Stimulated activated memory B cell treated with anti-CD40 and anti-IgM and Interleukin-4, amounts not matched to agents 10 μg/mL and 1 μg/mL and 100 μg/mL, for 72 hours (primary cell): ENCODE measurements around the gene LRP2.

Experiments
- ATAC-seq: fragments of 150-1000 bp; cut with Tn5 transposase; 2 replicates; pipeline ENCODE4 v1.10.0; 2021
- H3K27ac Mint-ChIP-seq: one replicate; pipeline ENCODE4 v1.8.0; 2022; ENCODE audit warnings: mild to moderate bottlenecking, mixed read lengths
- H3K27me3 Mint-ChIP-seq: one replicate; pipeline ENCODE4 v1.8.0; 2022; ENCODE audit warnings: mixed read lengths
- H3K36me3 Mint-ChIP-seq: one replicate; pipeline ENCODE4 v1.8.0; 2022; ENCODE audit warnings: mixed read lengths
- H3K4me1 Mint-ChIP-seq: one replicate; pipeline ENCODE4 v1.8.0; 2022; ENCODE audit warnings: mixed read lengths
- H3K4me3 Mint-ChIP-seq: one replicate; pipeline ENCODE4 v1.8.0; 2022; ENCODE audit warnings: mild to moderate bottlenecking, moderate library complexity, mixed read lengths
- H3K9me3 Mint-ChIP-seq: one replicate; pipeline ENCODE4 v1.8.0; 2022; ENCODE audit warnings: mixed read lengths

Gene LRP2

GRCh38 chr2:169104848-169105247 lies 257.5 kb downstream of the LRP2 start:
- H3K4me3 Mint-ChIP-seq = no peak overlapping the region
- H3K27me3 Mint-ChIP-seq = peaks cover 8% of the 10 kb centered on the region
- peaks cover 16% of the 10 kb centered on the region for H3K4me1 Mint-ChIP-seq
- no peaks in the 10 kb centered on the region for H3K36me3 Mint-ChIP-seq
- no peaks in the 10 kb centered on the region for H3K9me3 Mint-ChIP-seq
- H3K27ac Mint-ChIP-seq = no peak overlapping the region
- ATAC-seq = no peak

DNA sequence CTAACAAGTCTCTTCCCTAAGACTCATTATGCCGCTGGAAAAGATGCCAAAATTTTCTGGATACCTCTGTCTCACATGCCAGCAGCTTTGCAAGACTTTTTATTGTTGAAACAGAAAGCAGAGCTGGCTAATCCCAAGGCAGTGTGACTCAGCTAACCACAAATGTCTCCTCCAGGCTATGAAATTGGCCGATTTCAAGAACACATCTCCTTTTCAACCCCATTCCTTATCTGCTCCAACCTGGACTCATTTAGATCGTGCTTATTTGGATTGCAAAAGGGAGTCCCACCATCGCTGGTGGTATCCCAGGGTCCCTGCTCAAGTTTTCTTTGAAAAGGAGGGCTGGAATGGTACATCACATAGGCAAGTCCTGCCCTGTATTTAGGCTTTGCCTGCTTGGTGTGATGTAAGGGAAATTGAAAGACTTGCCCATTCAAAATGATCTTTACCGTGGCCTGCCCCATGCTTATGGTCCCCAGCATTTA lies 266.7 kb downstream of the LRP2 start:
- no peak overlapping the region for H3K4me3 Mint-ChIP-seq
- no peaks in the 10 kb centered on the region for H3K27me3 Mint-ChIP-seq
- peaks cover 5% of the 10 kb centered on the region for H3K4me1 Mint-ChIP-seq
- no peak for ATAC-seq
- H3K27ac Mint-ChIP-seq = no peak overlapping the region
- H3K9me3 Mint-ChIP-seq = peaks cover 3% of the 10 kb centered on the region
- H3K36me3 Mint-ChIP-seq = no peaks in the 10 kb centered on the region

- no peaks in the 10 kb centered on the region for H3K27me3 Mint-ChIP-seq
- H3K4me3 Mint-ChIP-seq = no peak overlapping the region
- no peak overlapping the region for H3K27ac Mint-ChIP-seq
- H3K9me3 Mint-ChIP-seq = peaks cover 3% of the 10 kb centered on the region
- no peaks in the 10 kb centered on the region for H3K4me1 Mint-ChIP-seq
- ATAC-seq = no peak
- H3K36me3 Mint-ChIP-seq = no peaks in the 10 kb centered on the region
These were observed 267.7 kb downstream of the LRP2 start for GRCh38 chr2:169094676-169095075.

GRCh38 chr2:169093535-169093934 lies 268.8 kb downstream of the LRP2 start:
- H3K4me3 Mint-ChIP-seq = no peak overlapping the region
- no peaks in the 10 kb centered on the region for H3K4me1 Mint-ChIP-seq
- peaks cover under 1% of the 10 kb centered on the region for H3K9me3 Mint-ChIP-seq
- H3K36me3 Mint-ChIP-seq = no peaks in the 10 kb centered on the region
- no peak overlapping the region for H3K27ac Mint-ChIP-seq
- ATAC-seq = no peak
- no peaks in the 10 kb centered on the region for H3K27me3 Mint-ChIP-seq

DNA sequence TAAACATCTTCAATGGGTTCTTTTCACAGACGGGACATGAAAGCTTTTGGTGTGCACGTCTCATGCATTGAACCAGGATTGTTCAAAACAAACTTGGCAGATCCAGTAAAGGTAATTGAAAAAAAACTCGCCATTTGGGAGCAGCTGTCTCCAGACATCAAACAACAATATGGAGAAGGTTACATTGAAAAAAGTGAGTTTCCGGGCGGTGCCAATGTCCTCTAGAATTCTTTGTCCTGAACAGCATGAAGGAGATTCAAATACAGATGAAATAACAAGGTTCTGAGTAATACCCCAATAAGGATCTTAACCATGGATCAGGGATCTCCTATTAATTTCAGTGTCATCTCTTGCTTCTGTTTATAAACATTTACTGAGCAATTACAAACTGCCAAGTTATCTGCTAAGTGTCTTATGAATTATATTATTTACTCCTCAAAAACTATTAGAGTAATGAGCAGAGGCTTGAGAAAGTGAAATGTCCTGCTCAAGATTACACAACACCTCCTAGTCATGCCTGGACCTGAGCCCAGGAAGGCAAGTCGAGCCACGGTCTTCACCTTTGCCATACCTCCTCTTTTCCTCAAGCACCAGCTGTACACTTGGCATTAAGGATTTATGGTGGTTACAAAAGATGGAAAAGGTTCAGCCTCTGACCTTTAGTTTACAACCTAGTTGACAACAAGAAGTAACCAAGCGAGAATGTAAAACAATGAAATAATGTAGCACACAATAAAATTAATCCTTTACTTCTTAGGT lies 270.4 kb downstream of the LRP2 start:
- ATAC-seq = no peak
- H3K36me3 Mint-ChIP-seq = no peaks in the 10 kb centered on the region
- H3K27ac Mint-ChIP-seq = no peak overlapping the region
- no peak overlapping the region for H3K4me3 Mint-ChIP-seq
- H3K4me1 Mint-ChIP-seq = no peaks in the 10 kb centered on the region
- no peaks in the 10 kb centered on the region for H3K27me3 Mint-ChIP-seq
- no peaks in the 10 kb centered on the region for H3K9me3 Mint-ChIP-seq

DNA sequence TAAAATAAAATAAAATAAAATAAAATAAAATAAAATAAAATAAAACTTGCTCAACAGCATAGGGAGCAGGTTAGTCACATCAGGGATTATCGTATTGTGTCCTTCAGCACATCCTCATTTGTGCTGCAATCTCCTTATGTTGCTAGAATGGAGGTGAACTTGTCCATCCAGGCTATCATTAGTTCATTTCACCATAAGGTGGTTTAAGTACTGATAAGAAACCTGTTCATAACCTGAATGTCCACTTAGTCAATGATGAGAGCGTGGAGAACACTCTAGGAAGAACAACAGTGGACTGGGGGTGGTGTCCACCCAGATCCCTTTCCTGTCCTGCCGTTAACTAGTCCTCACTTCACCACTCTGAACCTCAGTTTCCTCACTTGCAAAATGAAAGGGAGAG lies 271.1 kb downstream of the LRP2 start:
- Mint-ChIP-seq H3K4me3 (no peak overlapping the region), H3K4me1 (no peaks in the 10 kb centered on the region), H3K36me3 (no peaks in the 10 kb centered on the region), H3K27ac (no peak overlapping the region), H3K9me3 (no peaks in the 10 kb centered on the region), H3K27me3 (no peaks in the 10 kb centered on the region)
- ATAC-seq = no peak

DNA sequence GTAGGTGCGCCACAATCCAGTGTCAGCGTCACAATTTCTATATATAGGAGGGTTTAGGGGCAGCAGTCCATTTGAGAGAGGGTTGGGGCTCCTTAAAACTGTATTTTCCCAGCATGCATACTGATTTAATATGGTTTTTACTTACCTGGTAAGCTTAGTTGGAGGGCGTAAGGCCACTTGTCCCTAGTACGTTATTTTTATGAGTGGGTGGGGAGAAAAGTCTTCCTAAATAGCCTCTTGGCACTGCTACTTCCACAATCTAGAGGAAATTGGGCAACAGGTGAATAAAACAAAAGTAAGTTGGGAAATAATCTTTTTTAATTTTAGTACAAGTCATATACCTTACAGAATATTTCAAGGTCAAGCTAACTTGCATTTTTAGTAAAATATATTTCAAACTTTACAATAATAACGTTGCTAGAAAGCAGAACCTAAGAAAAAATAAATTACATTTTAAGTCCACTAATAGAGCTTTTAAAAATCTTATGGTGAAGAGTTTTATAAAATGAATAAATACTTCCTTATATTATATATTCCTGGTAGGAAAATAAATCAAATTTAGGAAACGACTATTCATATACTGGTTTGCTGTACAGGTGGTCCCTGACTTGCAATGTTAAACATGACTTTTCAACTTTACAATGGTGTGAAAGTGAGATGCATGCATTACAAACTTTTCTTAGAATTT lies 272.1 kb downstream of the LRP2 start:
- ATAC-seq = no peak
- no peaks in the 10 kb centered on the region for H3K9me3 Mint-ChIP-seq
- H3K4me1 Mint-ChIP-seq = no peaks in the 10 kb centered on the region
- H3K36me3 Mint-ChIP-seq = no peaks in the 10 kb centered on the region
- no peak overlapping the region for H3K27ac Mint-ChIP-seq
- no peak overlapping the region for H3K4me3 Mint-ChIP-seq
- no peaks in the 10 kb centered on the region for H3K27me3 Mint-ChIP-seq

DNA sequence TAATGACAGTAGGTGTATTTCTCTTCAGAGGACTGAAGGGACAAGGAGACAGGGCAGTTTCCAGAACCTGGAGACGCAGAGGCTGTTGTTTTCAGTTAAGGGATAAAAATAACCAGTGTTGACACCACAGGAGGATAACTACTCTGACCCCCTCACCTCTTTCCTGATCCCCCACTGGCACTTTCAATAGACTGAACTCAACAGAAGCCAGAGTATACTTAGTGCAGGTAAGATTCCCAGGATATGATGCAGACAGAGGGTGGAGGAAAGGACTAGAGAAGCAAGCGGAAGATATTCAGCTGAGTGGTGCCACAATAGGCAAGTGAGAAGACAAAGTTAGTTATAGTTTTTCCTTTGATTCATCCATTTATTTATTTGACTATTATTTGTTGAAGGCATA lies 273.2 kb downstream of the LRP2 start:
- Mint-ChIP-seq H3K27me3 (no peaks in the 10 kb centered on the region), H3K4me3 (no peak overlapping the region), H3K9me3 (no peaks in the 10 kb centered on the region), H3K4me1 (no peaks in the 10 kb centered on the region), H3K36me3 (no peaks in the 10 kb centered on the region), H3K27ac (no peak overlapping the region)
- ATAC-seq = no peak

GRCh38 chr2:169087757-169088379 lies 274.5 kb downstream of the LRP2 start:
- no peak for ATAC-seq
- H3K27me3 Mint-ChIP-seq = no peaks in the 10 kb centered on the region

DNA sequence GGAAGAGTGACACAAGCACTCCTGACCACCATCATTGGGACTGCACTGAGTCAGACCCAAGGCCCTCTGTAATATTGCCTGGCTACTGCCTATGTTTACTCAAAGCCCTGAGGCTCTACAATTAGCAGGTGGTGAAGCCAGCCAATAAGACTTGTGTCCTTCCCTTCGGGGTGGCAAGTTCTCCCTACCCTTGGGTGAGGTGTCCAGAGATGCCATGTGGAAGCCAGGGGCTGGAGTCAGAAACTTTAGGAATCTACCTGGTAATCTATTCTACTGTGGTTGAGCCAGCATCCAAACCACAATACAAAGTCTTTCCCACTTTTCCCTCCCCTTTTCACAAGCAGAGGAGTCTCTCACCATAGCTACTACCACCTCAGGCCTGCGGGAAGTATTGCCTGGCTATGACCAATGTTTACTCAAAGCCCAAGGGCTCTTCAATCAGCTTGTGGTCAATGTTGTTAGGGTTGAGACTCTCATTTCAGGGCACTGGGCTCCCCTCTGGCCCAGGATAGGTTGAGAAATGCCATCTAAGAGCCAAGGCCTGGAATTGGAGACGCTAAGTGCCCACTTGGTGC lies 275.4 kb downstream of the LRP2 start:
- Mint-ChIP-seq H3K27me3 (no peaks in the 10 kb centered on the region), H3K36me3 (no peaks in the 10 kb centered on the region), H3K27ac (no peak overlapping the region), H3K4me3 (no peak overlapping the region), H3K9me3 (no peaks in the 10 kb centered on the region), H3K4me1 (no peaks in the 10 kb centered on the region)
- no peak for ATAC-seq

More at GRCh38 chr2:169087757-169088379, 274.5 kb downstream of the LRP2 start:
- Mint-ChIP-seq H3K4me1 (no peaks in the 10 kb centered on the region), H3K9me3 (no peaks in the 10 kb centered on the region), H3K4me3 (no peak overlapping the region), H3K36me3 (no peaks in the 10 kb centered on the region), H3K27ac (no peak overlapping the region)

DNA sequence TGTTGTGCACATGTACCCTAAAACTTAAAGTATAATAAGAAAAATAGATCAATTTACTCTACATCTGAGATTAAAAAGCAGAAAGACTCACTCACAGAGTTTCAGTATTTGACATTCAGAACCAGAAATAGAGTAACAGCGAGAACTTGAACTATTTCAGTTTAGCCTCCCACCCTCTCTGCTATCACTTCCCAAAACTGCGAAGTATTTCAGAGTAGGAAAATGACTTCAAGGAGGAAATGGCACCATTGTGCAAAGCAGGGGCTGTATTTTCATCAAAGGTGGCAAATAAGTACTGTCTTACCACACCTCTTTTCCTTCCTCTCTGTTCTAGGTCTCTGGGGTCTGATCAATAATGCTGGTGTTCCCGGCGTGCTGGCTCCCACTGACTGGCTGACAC lies 279.3 kb downstream of the LRP2 start:
- no peaks in the 10 kb centered on the region for H3K9me3 Mint-ChIP-seq
- ATAC-seq = peak; percentile 54
- H3K4me3 Mint-ChIP-seq = no peak overlapping the region
- H3K27ac Mint-ChIP-seq = no peak overlapping the region
- no peaks in the 10 kb centered on the region for H3K36me3 Mint-ChIP-seq
- no peaks in the 10 kb centered on the region for H3K4me1 Mint-ChIP-seq
- no peaks in the 10 kb centered on the region for H3K27me3 Mint-ChIP-seq

DNA sequence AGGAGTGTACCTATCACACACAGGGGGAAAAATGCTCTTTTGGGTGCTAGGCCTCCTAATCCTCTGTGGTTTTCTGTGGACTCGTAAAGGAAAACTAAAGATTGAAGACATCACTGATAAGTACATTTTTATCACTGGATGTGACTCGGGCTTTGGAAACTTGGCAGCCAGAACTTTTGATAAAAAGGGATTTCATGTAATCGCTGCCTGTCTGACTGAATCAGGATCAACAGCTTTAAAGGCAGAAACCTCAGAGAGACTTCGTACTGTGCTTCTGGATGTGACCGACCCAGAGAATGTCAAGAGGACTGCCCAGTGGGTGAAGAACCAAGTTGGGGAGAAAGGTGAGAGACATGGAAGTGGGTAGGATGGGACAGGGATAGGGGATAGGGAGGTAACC lies 280.8 kb downstream of the LRP2 start:
- Mint-ChIP-seq H3K27me3 (no peaks in the 10 kb centered on the region), H3K4me3 (no peak overlapping the region), H3K4me1 (no peaks in the 10 kb centered on the region), H3K27ac (no peak overlapping the region), H3K36me3 (no peaks in the 10 kb centered on the region), H3K9me3 (no peaks in the 10 kb centered on the region)
- ATAC-seq = no peak

DNA sequence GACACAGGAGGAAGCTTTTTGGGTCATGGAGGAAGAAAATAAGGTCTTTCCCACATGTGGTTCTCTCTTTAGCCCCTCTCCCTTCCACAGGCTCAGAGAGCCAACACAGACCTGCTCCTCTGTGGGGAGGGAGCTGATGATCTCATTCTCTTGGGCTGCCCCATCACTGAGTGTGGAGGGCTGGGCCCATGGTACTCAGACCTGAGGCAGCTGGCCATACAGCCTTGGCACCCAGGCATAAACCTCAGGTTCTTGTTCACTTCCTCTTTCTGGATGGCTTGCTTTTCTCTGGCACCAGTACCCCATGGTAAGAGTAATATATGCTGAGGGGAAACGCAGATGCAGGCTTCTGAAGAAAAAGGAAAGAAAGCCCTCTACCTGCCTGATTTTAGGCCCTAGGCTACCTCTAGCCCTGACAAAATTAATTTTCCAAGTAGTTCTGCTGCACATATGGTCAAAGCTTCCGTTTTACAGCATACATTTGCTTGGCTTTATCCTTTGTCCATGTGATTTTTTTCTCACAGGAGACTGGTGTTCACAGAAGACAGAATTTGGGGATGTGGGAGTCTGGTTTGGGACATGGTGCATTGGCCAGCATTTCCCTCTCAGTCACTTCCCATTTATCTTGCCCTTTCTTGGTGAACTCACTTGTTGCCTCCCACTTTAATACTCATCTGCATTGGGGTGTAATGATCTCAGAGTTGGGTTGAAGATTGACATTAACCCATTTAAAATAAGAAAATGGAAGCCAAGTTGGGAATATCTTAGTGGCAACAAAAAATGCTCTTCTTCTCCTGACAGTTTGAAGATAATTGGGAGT lies 281.9 kb downstream of the LRP2 start:
- Mint-ChIP-seq H3K4me1 (no peaks in the 10 kb centered on the region), H3K36me3 (no peaks in the 10 kb centered on the region), H3K4me3 (no peak overlapping the region), H3K9me3 (no peaks in the 10 kb centered on the region), H3K27ac (no peak overlapping the region), H3K27me3 (no peaks in the 10 kb centered on the region)
- ATAC-seq = peak; percentile 91

DNA sequence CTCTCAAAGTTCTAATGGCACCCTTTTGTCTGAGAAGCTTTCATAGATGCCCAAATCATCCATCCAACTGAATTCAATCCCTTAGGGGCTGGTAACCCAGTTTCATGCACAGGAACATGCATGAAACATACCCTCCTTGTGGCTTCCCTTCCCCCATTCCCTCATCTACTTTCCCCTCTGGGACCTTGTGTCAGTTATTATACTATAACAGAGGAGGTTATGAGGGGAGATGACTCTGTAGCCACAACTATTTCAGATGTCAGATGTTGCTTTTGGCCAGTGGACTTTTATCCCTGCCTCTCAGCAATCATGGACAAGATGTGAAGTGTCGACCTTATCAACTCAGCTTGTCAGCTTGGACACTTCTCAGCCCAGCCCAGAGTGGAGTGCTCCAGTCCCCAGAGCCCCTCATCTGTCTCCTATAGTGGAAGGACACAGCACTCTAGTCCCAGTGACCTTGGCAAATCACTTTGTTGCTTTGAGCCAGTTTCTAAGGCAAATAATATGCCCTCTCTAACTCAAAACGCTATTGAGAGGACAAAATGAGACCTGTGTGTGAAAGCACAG lies 284.6 kb downstream of the LRP2 start:
- Mint-ChIP-seq H3K4me3 (no peak overlapping the region), H3K27me3 (no peaks in the 10 kb centered on the region), H3K27ac (no peak overlapping the region), H3K4me1 (peaks cover 21% of the 10 kb centered on the region), H3K36me3 (no peaks in the 10 kb centered on the region), H3K9me3 (no peaks in the 10 kb centered on the region)
- ATAC-seq = no peak
